DMS79 (cell line): ENCODE data around the gene ABTB2.
"Not testable (repeated sequence)": the region's sequence is repeated elsewhere in the genome, so short reads cannot be mapped to it uniquely, and the experiment has no call there.

Experiments used
- DNase-seq: peaks from one replicate; lab custom pipeline; 2025; lab: John Stamatoyannopoulos, UW

The ABTB2 gene

DNA sequence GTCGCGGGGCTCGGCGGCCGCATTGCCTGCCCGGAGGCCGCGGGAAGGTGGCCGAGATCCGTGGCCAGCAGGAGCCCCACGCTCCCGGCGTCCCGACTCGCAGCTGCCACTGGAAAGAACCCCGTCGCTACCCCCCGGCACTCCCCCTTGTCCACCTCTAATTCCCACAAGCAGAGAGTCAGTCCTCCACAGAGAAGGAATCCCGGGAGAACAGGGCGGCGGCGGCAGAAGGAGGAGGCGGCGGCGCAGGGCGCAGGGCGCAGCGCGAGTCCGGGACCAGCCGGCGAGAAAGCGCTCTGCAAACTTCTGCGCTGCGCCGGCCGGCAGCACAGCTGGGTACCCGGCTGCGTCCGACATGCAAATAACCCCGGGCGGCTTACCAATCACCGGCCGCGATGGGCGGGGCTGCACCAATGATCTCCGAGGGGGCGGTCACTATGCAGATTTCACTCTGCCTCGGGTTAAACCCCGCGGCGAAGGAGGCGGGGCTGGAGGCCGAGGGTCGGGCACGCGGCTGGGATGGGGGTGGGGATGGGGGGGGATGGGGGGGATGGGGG, at the start of gene ABTB2:
TSS of gene ABTB2 (minus strand) at position 310 of the 557 bp plus-strand sequence.
- peak; percentile 93 for DNase-seq

DNA sequence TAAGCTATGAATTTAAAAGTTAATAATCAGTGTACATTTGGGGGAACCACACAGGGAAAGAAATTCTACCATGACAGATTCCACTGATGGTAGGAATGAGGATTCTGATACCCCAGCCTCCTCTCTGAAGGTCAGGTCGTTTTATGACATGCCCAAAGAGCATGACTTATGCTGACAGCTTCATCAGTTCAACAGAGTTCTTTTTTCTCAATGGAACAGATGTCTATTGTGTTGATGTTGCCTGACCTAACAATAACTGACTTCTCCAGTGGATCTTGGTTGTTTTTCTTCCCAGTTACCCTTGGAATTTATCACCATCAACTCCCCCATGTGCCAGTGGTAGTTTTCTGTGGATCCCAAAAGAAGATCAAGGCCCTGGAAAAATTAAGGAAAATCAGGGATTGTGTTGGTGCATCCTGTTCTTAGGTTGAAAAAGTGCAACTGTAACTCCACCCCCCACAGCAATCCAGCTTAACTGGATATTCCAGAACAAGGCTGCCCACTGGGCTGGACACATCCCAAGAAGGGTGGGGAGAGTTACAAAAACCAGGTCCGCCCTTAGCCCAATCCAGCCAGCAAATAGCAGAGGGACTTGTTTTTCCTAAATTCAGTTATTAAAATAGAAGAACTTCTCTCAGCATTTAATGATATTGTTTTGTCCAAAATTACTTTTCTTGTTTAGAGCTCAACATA, 49.5 kb upstream of the ABTB2 start:
- DNase-seq, result no peak

DNA sequence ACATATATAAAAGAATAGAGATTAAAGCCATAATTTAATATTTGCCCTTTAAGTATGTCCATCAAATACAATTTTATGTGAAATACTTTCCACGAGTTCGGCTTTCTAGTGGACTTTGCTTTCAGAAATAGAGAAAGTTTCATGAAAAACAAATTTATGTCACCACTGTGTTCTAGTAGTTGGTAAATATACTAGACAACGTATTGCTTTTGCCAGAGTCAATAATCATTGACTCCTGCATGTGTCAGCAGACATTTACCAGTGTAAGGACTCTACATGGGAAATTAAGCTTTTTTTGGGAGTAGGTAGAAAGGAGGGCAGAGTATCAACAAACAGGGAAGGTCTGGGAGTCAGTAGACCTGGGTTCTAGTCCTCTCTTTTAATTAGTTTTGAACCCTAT, 48.6 kb upstream of the ABTB2 start:
- DNase-seq, result no peak

DNA sequence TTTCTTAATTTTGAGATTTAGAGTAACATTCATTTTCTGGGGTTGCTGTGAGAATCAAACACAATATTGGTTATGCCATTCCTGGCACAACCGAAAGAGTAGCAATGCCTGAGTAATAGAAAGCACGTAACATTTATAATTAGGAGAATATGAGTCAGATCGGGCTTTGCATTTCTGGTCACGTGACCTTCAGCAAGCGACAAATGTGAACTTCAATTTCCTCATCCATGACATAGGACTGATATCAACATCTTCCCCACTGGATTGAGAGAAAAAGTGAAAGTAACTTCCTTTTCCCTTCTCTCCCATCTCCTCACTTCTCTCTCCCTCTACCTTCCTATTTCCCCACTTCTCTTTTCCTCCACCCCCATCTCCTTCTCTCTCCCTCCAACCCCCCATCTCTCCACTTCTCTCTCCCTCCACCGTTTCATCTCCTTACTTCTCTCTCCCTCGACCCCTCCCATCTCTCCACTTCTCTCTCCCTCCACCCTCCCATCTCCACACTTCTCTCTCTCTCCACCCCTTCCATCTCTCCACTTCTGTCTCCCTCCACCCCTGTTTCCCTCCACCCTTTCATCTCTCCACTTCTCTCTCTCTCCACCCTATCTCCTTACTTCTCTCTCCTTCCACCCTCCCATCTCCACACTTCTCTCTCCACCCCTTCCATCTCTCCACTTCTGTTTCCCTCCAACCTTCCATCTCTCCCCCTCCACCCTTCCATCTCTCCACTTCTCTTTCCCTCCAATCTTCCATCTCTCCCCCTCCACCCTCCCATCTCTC, 47.5 kb upstream of the ABTB2 start:
- DNase-seq, result no peak

DNA sequence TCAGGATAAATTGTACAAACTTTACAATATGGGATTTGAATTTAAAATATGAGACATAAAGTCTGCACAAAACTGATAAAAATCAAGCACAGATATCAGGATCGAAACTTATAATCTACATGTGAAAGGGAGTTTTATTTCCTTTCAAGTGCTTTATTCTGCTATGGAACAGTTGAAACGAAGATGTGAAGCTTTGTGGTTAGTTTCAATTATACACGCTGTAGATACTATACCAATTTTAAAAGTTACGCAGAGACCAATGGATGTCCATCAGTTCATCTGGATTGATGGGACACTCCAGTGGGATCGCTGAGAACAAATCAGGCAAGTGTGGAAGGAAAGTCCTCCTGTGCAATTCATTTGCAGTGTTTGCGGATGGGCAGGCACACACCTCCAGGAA, 46.5 kb upstream of the ABTB2 start:
- no peak for DNase-seq

DNA sequence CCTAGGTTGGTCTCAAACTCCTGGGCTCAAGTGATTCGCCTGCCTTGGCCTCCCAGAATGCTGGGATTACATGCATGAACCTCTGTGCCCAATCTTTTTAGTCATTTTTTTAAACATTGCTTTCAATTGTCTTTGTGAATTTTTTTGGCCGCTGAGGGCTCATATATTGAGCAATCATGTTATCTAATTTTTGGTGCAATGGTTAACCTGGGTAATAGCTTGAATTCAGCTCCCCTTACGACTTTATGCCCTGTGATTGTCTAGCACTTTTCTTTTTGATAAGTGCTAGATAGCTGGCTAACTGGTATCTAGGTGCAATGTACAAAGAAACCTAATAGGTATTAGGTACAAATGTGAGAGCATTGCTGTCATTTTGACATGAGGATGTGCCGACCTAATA, 45.6 kb upstream of the ABTB2 start:
- DNase-seq, result no peak

DNA sequence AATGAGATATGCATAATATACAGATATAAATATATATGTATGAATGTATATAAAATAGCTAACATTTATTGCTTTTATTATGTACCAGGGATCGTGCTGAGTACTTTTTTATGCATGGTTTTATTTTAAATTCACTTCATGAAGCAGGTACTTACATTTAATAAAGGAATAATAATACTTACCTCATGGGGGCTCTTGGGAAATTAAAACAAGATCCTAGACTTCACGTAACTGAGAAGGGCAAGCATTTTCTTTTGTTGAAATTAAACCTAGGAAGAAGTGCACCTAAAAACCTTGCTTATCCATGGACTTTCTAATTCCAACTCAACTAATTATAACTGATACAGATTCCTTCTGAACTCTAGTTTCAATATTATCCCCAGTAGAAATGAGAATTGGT, 40.0 kb upstream of the ABTB2 start:
- no peak for DNase-seq

DNA sequence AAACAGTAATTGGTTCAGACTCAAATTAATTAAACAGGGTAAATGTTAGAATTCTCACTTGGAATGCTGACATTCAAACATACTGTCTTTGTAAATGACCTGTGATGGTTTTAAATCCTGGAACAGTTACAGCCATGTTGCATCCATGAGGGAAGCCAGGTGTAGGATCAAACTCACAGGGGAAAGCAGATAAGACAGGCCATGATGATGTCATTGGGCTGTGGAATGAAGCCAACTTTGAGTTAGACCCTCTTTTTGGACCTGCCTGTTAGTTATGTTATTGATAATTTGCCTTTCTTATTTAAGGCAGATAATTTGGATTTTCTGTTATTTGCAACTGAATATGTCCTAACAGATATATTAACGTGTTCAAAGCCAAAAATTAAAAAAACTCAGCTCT, 39.3 kb upstream of the ABTB2 start:
- no peak for DNase-seq

DNA sequence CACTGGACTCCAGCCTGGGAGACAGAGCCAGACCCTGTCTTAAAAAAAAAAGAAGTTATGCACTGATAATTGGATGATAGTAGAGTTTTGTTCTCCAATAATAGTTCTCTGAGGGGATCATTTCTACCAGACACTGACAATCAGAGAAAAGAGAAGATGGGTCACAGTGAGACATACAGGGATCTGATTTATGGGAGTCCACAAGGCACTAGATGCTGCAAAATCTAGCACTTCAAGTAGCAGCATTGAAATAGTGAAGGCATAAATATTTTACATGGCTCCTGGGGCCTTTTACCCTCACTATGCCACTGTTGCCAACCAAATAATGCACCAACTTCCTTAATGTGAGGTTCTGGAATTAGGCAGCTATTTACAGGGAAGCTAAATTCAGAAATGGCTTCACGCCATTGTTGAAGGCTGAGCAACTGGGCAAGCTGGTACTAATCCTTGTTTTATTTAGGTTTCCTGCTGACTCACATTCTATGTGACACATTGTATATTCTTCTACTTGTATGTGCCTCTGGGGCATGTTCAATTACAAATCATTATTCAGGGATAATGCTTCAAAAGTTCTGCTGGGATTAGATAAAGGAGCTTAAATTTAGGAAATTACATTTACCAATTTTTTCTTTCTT, 38.2 kb upstream of the ABTB2 start:
- no peak for DNase-seq

DNA sequence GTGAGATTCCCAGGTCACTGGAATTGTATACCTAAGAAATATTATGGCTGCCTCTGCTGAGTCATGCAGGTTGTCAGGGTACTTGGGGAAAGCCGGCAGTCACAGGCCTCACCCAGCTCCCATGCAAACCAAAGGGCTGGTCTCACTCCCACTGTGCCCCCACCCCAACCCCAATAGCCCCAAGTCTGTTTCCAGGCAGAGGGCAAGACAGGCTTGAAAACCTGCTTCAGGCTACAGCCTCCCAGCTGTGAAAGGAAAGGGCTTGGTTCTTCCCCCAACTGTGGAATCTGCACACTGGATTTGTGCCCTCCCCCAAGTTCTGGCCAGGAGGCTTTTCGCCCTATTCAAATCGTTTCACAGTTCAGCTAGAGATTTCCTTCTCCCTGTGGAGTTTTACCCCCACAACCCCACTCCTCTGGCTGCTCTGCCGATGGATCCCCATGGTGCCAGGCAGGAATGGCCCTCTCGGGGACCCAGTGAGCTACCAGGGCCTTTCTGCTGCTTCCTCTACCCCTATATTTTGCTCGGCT, 37.0 kb upstream of the ABTB2 start:
- no peak for DNase-seq

DNA sequence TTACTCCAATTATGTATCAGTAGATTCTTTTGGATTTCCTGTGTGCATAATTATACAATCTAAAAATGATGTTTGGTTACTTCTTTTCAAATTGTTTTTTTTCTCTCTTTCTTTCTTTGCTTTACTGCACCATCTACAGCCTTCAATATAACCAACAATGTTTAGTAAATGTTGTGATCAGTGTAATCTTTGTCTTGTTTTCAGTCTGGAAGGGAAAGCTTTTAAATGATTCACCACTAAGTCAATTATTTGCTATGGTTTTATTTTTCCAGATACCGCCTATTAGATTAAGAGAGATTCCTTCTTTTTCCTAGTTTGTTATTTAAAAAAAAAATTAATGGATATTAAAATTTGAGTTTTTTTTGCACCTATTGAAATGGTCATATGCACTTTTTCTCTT, 29.8 kb upstream of the ABTB2 start:
- no peak for DNase-seq

DNA sequence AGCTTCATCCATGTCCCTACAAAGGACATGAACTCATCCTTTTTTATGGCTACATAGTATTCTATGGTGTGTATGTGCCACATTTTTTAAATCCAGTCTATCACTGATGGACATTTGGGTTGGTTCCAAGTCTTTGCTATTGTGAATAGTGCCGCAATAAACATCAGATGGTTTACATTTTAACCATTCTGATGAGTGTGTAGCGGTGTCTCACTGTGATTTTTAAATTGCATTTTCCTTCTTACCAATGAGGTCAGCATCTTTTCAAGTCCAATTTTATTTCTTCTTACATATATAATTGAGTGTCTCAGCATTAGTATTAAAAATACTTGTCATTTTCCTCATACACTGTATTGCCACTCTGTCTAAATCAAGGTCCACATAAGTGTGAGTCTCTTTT, 28.5 kb upstream of the ABTB2 start:
- not testable (repeated sequence) for DNase-seq

DNA sequence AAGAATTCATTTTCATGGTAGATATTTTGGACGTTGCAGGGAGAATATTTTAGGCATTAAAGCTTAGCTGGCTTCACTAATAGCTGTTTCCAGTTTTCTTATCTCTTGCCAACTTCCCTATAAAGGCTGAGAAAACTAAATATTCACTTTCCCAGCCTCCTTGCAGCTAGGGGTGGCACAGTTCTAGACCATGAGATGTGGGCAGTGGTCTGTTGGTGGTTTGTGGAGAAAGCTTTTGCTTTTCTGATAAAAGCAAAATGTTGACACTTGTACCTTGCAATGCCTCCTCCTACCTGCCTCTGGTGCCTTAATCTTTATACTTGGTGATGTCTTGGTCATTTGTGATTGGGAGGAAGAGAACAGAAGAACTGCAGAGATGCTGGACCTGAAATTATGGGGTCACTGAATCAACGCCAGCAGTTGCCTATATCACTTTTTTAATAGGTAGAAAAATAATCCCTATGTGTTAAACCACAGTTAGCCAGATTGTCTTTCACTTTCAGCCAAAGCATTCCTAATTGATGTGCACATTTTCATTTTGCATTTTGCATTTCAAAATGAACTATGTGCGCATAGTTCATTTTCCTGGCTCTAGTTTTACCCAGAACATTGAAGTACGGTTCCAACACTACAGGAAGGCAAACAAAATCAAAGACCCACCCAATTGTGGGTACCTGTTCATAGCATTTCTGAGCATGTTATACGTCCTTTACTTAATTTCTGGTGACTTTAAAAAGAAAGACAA, 24.9 kb upstream of the ABTB2 start:
- no peak for DNase-seq

DNA sequence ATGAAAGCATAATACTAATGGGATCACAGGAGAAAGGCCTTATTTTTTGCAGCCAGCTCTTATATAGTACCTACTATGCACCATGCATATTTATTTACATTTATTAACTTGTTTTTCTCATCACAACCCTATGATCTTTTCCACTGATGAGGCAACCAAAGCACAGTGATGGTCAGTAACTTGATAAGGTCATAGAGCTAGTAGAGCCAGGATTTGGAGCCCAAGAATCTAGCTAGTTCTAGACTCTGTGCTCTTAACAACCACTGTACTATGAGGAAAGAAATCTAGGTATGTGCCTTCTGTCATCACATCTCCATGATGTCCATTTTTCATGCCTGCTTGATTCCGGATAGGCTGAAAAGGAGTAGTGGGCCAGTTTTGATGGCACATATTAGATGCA, 24.0 kb upstream of the ABTB2 start:
- DNase-seq, result no peak

DNA sequence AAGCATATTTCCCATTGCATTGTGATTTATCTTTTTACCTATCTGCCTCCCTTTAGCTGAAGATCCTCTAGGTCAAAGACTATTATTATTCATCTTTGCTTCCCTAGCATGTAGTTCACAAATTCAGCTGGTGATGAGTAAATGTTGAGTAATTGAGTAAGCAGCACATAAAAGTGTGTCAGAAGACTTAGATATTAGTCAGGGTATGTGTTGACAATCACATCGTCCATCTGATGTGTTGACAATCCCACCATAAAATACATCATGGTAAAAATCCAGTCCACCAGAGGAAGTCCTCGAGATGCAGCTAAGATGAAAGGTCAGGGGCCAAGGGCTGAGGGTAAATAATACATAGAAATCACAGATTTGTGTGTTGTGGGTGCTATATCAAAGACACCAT, 22.9 kb upstream of the ABTB2 start:
- no peak for DNase-seq

DNA sequence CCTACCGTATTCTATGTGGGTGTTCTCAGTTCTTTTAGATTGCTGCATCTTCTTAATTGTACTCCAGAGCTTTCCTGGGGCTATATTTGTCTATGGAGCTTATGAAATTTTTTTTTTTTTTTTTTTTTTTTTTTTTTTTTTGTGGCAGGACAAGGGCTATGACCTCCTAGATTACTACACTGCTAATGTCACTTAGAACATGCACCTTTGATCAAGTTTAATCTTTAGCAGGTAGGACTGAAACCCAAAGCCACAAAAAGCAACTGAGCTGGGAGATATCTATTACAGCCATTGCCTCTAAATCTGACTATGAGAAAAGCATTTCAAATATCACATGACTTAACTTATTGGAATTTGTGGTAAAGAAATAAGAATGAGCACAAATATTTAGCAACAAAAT, 21.7 kb upstream of the ABTB2 start:
- DNase-seq, result no peak

DNA sequence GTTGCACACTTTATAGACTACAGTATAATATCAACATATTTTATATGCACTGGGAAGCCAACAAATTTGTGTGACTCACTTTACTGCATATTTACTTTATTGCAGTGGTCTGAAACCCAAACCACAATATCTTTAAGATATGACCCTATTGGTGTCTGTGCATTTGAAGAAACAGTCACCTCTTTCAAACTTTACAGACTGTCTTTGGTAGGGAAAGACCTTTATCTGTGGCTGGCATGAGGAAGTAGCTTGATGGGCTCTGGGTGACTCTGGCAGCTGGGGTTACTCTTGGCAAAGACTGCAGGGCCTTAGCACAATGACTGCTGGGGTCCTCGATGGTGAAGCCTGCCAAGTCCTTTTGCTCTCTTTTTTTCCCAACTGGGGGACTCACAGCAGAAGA, 21.3 kb upstream of the ABTB2 start:
- DNase-seq, result no peak

DNA sequence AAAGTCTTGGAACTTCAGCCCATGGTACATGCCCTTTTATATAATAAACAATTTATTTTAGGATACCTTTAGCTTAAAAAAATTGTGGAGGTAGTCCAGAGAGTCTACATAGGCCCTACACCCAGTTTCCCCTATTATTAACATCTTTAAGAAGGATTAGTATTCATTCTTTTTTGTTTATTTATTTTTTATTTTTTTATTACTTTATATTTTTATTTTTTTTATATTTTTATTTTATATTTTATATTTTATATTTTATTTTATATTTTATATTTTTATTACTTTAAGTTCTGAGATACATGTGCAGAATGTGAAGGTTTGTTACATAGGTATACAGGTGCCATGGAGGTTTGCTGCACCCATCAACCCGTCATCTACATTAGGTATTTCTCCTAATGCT, 15.9 kb upstream of the ABTB2 start:
- DNase-seq, result no peak

DNA sequence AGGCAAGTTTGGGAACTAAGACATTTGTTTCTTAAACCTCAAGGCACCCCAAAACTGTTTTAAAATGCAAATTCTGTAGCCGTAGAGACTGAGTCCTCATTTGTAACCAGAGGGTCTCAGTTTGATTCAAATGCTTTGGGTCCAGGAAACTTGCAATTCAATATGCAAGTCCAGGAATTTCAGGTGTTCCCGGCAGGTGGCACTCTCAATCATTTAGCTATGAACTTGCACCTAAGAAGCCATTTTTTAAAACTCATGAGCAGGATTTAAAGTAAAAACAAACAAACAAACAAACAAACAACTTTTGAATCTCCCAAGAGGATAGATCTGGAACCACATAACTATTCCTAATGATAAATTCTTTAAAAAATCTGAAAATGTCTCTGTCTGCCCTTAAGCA, 8.7 kb upstream of the ABTB2 start:
- DNase-seq, result peak; percentile 28

DNA sequence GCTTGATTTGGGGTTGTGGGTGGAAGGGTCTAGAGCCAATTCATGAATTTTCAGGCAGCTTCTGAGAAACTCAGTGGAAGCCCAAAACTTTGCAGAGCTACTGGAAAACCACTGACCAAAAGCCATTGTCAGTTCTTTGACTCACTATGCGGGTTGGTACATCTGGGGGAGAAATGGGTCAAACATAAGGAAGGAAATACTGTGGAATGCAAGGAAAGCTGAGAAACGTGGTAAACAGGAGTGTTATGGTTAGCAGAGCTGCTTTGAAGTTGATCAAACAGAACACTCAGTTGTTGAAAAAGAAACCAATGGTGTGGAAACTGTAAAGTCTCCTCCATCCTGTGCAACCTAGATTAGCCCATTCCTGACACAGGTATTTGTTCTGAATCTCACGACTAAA, 6.3 kb upstream of the ABTB2 start:
- DNase-seq, result no peak

DNA sequence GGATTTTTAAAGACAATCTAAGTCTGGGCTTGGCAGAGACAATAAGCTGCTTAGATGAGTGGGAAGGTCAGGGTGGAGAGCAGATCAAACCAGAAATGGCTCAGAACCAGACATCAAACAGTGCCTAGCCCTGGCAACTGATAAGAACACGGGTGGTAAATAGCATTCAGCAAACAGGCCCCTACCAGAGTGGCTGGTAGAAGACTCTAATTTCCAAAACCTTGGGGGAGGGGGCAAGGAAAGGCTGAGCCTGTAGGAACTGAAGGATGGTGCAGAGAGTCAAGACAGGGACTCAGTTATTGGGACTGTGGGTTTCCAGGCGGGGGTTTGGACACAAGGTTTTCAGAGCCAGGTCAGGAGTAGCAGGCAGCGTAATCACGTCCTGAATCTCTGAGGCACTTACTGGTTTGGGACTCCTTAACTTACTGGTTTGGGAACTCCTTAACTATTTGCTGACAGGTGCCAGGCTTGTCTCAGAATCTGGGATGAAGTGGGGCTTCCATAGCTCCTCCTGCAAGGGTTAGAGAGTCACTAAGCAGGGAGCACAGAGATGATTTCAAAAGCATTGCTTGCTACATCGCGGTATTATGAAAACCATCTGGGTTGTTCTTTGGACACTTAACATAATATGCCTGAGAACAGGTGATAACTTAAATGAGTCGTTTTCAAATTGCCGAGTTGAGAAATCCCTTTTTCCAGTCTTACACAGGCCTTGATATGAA, 5.7 kb upstream of the ABTB2 start:
- no peak for DNase-seq
